ENCODE data around the gene ZNF766. TPM values are rescaled to one million over a fixed set of nuclear protein-coding genes. Genes with fewer than 3 reads are reported as not detected.
A peak's percentile ranks its signal among the peaks of the same experiment; 100 is the strongest.

ZNF766 gene
- total RNA-seq, 1 donor from 2014 or later = 17.5 TPM

DNA sequence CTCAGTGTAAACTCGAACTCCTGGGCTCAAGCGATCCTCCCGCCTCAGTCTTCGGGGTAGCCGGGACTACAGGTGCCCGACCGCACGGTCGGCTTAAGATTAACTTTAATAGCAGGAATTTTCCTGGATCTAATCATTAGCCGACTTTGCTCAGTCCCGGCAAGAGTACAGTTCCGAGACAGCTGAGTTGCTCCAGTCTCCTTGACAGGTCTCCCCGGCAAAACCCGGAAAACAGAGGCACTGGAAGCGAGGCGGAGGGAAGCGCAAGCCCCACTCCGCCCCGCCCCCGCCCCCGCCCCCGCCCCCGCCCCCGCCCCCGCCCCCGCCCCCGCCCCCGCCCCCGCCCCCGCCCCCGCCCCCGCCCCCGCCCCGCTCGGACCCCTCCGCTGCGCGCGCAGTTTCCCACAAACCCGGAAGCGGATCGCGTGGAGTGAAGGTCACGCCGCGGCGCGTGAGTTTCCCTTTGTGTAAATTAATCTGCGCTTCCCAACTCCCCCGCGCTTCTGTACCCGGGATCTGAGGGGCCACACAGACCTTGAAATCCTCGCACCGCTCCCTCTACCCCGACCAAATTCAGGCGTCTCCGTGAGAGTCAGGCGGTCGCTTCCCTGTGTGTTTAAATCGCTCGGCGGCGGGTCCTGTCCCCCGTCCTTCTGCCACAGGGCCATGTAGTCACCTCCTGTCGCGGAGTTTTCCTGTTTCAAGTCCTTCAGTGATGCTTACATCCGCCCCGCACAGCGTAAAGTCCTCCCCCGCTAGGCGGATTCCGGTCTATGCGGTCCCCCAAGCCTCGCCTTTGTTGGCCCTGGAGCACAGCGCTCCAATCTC is 27.6 kb downstream of the ZNF766 start, which contains the start of gene ZNF480:
ZNF480 (plus strand) TSS at position 397 of the 828 bp plus-strand sequence. CDS start 3,244 bp downstream, outside the sequence.
- Histone ChIP-seq H3K36me3 (peaks cover 19% of the 10 kb centered on the region), H3K27me3 (no peaks in the 10 kb centered on the region), H3K27ac (peak within 1 kb of the TSS; percentile 93), H3K4me3 (peak within 1 kb of the TSS; percentile 62), H3K4me1 (no peaks in the 10 kb centered on the region), H3K9me3 (no peaks in the 10 kb centered on the region)
- TF ChIP-seq, protein P1, sequence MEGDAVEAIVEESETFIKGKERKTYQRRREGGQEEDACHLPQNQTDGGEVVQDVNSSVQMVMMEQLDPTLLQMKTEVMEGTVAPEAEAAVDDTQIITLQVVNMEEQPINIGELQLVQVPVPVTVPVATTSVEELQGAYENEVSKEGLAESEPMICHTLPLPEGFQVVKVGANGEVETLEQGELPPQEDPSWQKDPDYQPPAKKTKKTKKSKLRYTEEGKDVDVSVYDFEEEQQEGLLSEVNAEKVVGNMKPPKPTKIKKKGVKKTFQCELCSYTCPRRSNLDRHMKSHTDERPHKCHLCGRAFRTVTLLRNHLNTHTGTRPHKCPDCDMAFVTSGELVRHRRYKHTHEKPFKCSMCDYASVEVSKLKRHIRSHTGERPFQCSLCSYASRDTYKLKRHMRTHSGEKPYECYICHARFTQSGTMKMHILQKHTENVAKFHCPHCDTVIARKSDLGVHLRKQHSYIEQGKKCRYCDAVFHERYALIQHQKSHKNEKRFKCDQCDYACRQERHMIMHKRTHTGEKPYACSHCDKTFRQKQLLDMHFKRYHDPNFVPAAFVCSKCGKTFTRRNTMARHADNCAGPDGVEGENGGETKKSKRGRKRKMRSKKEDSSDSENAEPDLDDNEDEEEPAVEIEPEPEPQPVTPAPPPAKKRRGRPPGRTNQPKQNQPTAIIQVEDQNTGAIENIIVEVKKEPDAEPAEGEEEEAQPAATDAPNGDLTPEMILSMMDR (IDR thresholded peaks at IDR 0.05) = no peak
- peak; percentile 90 for ATAC-seq
- DNase-seq = peak; percentile 91
- intact Hi-C loops (cut with DNase I) = no loop called here

DNA sequence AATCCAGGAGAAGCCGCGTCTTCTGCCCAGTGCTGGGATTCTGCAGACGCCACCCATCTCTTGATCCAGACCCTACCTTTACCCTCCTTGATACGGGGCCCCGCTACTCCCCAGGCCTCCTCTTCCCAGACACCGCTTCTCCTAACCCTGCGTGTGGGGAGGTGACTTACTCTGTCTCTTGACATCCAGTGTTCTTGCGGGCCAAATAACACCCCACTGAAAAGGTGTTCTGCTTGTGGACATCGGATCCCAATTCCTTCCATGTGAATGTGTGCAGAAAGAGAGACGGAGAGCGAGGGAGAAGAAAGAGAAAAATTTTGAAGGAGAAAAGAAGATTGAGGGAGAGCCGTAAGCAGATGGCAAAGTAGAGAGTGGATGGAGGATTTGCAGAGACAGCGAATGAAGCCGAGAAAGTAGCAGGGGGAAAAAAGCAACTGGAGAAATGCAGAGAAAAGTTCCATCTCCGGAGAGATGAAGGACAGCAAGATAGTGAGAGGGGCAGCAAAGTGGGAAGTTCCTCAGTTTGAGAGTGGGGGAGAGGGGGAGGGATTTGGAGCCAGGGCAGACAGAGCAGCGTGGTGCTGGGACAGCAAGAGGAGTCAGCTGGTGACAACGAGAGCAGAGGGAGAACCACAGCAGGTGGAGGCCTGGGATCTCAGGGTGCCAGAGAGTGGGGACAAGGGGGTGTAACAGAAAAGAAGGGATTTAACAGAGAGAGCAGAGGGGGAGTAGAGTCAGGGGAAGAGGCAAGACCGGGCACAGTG is 28.4 kb downstream of the ZNF766 start:
- TF ChIP-seq, protein P1 (IDR thresholded peaks at IDR 0.05) = no peak
- intact Hi-C loops (cut with DNase I) = no loop called here

DNA sequence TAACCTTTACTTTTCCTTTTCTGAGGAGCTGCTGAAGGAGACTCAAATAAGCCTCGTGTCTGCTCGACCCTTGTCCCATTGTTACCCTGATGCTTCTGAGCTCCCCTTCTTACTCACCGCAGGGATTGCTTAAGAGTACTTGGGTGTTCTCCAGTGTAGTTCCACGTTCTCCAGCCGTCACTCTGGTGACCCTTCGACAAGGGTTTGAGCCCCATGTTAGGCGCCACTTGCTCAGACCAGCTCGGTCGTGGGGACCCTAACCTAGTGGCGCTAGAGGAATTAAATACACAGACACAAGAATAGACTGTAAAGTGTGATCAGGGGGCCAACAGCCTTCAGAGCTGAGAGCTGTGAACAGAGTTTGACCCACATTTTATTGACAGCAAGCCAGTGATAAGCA is 37.9 kb downstream of the ZNF766 start:
- intact Hi-C loops (cut with DNase I) = no loop called here

More for the DNA sequence above, 28.4 kb downstream of the ZNF766 start:
- H3K27ac ChIP-seq = peak overlapping the region; percentile 93
- ATAC-seq (no peak), DNase-seq (no peak)
- peaks cover 20% of the 10 kb centered on the region for H3K36me3 ChIP-seq
- H3K27me3 ChIP-seq = no peaks in the 10 kb centered on the region
- no peaks in the 10 kb centered on the region for H3K9me3 ChIP-seq
- no peaks in the 10 kb centered on the region for H3K4me1 ChIP-seq
- peak overlapping the region; percentile 62 for H3K4me3 ChIP-seq

DNA sequence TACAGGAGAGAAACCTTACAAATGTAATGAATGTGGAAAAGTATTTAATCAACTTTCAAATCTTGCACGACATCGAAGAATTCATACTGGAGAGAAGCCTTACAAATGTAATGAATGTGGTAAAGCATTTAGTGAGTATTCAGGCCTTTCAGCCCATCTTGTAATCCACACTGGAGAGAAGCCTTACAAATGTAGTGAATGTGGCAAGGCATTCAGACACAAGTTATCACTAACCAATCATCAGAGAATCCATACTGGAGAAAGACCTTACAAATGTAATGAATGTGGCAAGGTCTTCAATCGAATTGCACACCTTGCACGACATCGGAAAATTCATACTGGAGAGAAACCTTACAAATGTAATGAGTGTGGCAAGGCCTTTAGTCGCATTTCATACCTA is 53.0 kb downstream of the ZNF766 start:
- Histone ChIP-seq H3K36me3 (peaks cover 31% of the 10 kb centered on the region), H3K9me3 (peaks cover 98% of the 10 kb centered on the region), H3K4me3 (no peak overlapping the region), H3K27me3 (no peaks in the 10 kb centered on the region), H3K27ac (no peak overlapping the region), H3K4me1 (no peaks in the 10 kb centered on the region)
- TF ChIP-seq, protein P1 (IDR thresholded peaks at IDR 0.05) = no peak
- ATAC-seq = no peak
- intact Hi-C loops (cut with DNase I) = no loop called here
- no peak for DNase-seq

More for the DNA sequence above, 37.9 kb downstream of the ZNF766 start:
- H3K27ac ChIP-seq = no peak overlapping the region
- ATAC-seq (no peak), DNase-seq (no peak)
- peaks cover 47% of the 10 kb centered on the region for H3K9me3 ChIP-seq
- H3K4me1 ChIP-seq = no peaks in the 10 kb centered on the region
- no peak overlapping the region for H3K4me3 ChIP-seq
- H3K36me3 ChIP-seq = peaks cover 8% of the 10 kb centered on the region
- H3K27me3 ChIP-seq = no peaks in the 10 kb centered on the region
- TF ChIP-seq, protein P1 (IDR thresholded peaks at IDR 0.05) = no peak

DNA sequence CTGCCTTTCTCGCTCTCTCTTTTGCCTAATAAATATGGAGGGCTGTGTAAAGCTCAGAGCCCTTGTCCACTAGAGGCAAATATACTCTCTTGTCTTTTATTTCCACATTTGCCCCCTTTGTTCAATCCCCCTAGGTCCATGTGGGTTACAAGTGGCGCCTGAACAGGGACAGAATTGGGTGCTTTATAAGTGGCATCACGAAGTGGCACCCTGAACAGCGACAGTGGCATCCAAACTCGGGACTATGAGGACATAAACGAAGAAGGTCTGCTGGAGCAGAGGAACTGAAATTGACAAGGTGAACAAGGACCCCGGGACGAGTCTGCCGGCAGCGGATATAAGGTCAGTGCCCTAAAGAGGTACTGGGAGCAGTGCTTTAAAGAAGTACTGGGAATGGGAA is 62.4 kb downstream of the ZNF766 start:
- ATAC-seq (no peak), DNase-seq (no peak)
- intact Hi-C loops (cut with DNase I) = no loop called here
- H3K27ac ChIP-seq = no peak overlapping the region
- H3K36me3 ChIP-seq = no peaks in the 10 kb centered on the region
- no peaks in the 10 kb centered on the region for H3K27me3 ChIP-seq
- H3K4me1 ChIP-seq = no peaks in the 10 kb centered on the region
- H3K4me3 ChIP-seq = no peak overlapping the region
- TF ChIP-seq, protein P1 (IDR thresholded peaks at IDR 0.05) = no peak
- peaks cover 59% of the 10 kb centered on the region for H3K9me3 ChIP-seq

All from upper lobe of right lung (tissue), 1 donor.